Endothelial cell of hepatic sinusoid (primary cell): ENCODE measurements around the gene REC8.

Experiments
- in situ Hi-C: cut with HindIII; loops from 2 replicates; pipeline ENCODE4 v1.10.0; 2017; ENCODE audit warnings: low sequenced_read_pairs

The REC8 gene

DNA sequence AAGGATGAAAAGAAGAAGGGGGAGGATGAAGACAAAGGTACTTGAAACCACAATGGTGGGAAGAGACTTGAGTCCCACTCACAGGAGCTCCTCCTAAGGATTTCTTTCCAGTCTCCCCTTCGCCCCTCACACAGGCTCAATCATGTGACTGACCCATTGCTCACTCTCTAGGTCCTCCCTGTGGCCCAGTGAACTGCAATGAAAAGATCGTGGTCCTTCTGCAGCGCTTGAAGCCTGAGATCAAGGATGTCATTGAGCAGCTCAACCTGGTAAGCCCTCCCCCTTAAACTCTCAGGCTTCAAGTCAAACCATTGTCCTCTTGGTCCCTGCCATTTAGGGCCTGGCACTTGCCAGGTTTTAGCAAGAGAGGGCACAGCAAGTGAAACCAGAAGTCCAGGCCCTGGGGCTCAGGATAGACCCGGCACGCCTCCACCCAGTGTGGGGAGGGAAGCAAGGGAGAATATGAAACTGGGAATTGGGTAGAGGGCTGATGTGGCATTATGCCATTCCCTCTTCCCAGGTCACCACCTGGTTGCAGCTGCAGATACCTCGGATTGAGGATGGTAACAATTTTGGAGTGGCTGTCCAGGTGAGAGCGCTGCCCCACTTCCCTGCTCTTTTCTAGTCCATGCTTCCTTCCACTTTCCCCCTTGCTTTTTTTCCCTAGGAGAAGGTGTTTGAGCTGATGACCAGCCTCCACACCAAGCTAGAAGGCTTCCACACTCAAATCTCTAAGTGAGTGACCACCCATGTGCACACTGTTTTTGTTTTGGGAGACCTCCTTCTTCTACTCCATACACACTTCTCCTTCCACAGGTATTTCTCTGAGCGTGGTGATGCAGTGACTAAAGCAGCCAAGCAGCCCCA is 34.1 kb upstream of the REC8 start:
- in situ Hi-C loops, result no loop called here

DNA sequence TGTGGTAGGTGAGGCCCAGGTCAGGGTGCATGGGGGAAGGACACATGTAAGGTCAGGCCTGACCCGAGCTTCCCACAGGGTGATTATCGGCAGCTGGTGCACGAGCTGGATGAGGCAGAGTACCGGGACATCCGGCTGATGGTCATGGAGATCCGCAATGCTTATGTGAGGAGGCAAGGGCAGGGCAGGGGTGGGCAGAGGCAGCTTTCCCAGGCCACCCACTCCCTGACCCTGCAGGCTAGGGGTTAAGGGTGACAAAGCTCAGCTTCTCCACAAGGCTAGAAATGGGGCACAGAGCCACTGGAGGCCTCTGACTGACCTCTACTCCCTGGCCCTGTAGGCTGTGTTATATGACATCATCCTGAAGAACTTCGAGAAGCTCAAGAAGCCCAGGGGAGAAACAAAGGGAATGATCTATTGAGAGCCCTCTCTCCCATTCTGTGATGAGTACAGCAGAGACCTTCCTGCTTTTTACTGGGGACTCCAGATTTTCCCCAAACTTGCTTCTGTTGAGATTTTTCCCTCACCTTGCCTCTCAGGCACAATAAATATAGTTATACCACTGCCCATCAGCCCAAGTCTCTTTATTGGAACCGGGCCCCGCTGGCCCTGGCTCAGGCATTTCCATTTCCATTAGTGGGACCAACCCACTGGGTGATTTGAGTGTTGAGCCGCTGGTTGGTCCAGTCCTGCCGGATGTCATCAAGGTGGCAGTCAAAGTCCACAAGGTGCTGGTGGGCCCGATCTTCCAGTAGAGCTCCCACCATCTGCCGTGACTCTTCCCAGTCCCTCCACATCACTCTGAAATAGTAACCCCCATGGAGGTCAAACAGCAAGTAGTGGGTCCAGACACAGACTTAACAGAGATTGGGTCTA is 33.2 kb upstream of the REC8 start:
- in situ Hi-C loops, result no loop called here

DNA sequence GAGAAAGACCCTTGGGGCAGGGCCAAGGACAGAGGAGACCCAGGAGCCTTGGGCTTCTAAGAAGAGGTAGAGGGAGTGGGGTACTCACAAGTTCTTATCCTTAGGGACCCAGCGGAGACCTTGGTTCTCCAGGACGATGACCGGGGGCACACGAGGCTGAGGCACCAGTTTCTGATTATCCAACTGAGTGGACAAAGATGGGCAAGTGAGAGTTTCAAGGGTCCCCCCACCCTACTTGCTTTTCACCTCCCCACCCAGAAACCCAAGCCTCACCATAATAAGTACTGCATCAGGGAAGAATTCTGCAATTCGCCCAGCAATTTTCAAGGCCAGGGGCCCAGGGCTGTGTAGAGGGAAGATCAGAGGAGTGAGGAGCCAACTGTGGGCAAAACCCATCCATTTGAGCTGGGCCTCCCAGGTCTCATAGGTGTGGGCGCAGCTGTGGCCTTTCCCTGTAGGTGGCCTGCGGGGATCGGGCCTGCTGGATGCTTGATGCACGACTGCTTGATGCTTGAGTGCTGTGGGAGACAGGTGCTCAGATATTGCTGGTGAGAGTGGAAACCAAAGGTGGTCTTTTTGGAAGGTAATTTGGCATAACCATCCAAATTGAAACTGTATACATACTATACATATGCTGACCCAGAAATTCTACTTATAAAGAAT is 32.5 kb upstream of the REC8 start:
- in situ Hi-C loops, result no loop called here

DNA sequence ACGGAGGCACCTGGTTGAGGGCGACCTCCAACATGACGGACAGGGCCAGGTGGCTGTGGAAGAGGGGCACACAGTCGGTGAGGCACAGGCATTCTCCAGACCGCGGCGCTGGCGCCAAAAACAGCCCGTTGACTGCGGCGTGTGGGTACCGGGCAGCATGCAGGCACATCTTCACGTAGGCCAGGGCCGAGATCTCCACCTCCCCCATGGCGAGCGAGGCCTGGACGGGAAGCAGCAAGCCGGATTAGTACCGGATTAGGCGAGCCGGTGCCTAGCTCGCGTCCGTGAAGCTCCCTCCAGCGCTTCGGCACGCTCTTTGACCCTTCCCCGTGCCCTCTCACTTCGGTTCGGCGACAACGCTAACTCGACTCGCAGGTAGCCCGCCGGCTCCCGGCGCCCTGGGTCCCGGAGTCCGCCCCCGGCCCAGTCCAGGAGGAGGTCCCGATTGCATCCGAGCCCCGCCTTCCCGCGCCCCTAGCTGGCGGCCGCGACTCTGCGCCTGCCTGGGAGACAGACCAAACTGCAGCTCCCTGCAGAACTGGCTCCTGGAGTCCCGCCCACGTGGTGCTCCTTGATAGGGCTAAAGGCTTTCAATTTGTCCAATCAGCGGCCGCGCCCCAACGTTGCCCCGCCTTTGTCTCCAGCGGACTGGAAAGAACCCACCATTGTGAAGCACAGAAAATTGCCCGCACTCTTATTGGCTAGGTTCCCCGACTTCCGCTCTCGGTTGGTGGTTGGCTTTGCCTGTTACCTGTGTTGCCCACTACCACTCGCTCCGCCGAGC is 30.6 kb upstream of the REC8 start, which contains the start of gene EMC9:
EMC9 (minus strand) TSS at position 495 of the 784 bp plus-strand sequence; CDS start at position 208, 287 bp downstream.
- in situ Hi-C loops, result no loop called here

DNA sequence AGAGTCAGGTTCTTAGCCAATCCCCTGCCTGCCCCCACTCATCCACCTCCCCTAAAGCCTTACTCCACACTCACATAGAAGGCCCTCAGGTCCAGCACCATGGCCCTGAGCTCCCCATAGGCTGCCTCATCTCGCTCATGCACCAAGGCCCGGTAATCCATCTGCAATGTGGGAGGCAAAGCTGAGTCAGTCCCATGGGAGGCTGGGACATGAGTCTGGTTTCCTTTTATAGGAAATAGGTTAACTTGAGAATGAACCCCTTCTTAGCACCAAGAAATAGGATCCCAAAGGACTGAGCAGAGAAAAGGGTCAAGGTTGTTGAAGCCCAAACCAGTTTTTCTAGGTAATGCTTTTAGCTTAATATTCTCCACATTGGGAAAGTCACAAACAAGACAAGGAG is 28.4 kb upstream of the REC8 start:
- in situ Hi-C loops, result no loop called here

DNA sequence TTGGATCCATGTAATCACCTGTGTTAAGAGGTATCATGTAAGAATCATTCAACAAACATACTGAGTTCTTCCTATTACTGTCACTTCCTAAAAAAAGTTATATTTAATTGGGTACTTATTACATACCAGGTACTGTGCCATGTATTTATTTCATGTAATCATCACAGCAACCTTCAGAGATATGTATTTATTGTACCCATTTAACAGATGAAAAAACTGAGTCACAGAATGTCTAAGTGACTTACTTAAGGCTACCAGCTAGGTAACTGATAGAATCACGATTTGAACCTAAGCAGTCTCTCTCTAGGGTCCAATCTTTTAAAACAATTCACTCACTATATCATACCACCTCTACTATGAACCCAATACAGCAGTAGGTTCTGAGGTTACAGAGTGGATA is 27.4 kb upstream of the REC8 start:
- in situ Hi-C loops, result no loop called here

DNA sequence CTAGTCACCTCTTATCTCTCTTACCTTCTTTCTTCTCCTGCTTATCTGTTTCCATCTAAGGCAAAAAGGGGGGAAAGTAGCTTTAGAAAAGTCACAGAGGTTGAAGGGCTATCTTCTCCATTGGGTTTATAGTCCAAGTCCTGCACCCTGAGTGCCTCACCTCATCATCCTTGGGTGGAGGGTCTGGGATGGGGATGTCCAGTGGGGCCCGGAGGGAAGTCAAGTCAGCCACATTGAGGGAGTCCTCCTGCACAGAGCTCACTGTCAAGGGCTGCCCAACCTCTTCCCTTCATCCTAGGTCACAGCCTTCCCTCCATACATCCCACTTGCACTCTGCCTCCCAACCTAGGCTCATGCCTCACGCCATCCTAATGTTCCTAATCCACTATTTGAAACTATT is 26.7 kb upstream of the REC8 start:
- in situ Hi-C loops, result no loop called here

DNA sequence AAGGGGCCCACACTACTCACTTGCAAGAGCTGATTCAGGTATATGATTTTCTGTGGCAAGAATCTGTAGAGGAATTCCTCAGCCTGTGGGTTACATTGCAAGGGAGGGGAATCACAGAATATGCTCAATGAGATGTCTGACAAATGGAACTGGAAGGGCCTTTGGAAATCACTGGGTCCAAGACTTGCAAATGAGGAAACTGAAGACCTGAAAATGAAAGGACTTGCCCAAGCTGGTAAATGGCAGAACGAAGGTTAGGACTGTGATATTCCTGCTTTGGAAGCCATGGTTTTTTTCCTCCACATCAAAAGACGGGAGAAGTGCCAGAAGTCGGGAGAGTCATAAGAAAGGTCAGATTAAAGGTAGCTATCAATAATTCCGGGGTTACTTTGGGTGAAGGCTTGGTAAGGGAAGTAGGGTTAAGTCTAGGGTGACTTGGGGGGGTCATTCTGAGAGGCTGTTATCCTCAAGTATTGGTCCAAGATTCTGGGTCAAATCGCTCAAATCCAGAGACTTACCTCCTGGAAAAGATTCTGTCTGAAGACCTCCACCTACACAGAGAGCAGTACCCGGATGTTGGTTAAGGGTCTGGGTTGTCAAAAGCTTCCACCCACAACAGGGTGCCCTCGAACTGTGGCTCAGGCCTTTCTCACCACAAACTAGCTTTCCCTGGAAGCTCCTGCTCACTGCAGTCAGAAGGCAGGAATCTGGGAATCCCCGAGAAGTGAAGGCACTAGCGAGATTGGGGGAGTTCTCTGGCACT is 26.0 kb upstream of the REC8 start:
- in situ Hi-C loops, result no loop called here

DNA sequence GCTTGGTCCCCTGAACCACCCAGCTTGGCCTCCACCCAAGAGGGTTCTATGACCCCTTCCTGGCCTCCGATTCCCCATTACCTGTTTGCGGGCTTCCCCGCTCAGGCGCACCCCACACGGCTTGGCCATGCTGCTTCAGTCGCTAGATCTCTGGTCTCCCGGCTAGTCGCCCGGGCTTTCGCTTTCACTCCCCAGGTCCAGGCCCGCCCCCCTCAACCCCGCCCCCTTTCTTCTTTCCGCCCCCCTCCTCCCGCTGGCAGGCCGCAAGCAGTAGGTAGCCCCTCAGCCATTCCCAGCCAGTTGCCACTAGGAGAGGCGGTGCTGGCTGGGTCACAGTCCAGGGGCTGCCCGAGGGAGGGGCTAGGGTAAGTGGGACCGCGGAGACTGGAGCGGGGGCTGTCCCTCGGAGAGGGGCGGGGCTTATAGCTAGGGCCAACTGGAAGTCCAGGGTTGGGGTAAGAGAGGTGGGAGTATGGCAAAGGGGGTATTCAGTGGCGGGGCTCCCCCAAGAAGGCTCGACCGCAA is 25.4 kb upstream of the REC8 start, which contains the start of gene PSME2:
PSME2 (minus strand) TSS at position 158 of the 525 bp plus-strand sequence; CDS start at position 129, 29 bp downstream.
- in situ Hi-C loops, result no loop called here

DNA sequence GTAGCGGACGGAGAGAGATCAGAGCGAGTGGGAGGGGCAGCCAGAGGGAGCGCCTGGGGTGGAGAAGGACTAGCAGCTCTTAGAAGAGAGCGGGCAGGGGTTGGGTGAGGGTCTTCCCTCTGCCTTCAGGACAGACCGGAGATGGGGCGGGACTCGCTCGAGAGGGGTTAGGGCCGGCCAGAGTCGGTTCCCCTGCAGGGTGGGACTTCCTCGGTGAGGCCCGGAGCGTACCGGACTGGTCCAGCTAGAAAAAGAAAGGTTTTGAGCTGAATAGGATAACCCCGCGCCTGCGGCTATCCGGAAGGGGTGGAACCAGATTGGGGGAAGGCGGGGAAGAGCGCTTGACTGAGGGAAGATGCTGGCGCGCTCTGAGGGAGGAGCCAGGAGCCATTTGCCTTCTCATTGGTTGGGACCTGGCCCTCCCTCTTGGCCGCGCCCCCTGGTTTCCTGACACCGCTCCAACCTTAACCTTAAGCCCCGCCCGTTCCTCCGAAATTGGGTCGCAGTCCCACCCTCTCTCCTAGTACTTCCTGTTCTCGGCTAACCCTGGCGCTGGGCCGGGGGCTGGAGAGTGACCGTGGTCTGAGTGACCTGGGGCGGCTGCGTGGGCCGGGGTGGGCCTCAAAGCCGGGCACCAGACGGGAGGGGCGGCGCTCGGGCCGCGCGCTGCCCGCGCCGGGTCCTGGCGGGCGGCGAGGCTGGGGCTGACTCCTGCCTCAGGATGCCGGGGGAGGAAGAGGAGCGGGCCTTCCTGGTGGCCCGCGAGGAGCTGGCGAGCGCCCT is 24.7 kb upstream of the REC8 start, which contains the start of gene RNF31:
RNF31 (plus strand) TSS at position 521 of the 783 bp plus-strand sequence; CDS start at position 722, 201 bp downstream.
- in situ Hi-C loops, result no loop called here

DNA sequence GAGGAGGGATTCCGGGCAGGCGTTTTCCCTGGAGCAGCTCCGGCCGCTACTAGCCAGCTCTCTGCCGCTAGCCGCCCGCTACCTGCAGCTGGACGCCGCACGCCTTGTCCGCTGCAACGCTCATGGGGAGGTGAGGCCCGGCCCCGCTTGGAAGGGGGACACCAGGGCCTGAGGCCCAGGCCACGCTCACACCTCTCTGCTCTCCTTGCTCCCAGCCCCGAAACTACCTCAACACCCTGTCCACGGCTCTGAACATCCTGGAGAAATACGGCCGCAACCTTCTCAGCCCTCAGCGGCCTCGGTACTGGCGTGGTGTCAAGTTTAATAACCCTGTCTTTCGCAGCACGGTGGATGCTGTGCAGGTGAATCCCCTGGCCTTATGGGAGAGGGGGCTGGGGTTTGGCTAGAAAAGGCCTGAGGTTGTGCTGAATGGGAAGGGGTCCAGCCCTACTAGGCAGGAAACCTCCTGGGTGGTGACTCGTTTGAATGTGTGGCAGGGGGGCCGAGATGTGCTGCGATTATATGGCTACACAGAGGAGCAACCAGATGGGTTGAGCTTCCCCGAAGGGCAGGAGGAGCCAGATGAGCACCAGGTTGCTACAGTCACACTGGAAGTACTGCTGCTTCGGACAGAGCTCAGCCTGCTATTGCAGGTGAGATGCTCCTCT is 24.0 kb upstream of the REC8 start:
- in situ Hi-C loops, result no loop called here

DNA sequence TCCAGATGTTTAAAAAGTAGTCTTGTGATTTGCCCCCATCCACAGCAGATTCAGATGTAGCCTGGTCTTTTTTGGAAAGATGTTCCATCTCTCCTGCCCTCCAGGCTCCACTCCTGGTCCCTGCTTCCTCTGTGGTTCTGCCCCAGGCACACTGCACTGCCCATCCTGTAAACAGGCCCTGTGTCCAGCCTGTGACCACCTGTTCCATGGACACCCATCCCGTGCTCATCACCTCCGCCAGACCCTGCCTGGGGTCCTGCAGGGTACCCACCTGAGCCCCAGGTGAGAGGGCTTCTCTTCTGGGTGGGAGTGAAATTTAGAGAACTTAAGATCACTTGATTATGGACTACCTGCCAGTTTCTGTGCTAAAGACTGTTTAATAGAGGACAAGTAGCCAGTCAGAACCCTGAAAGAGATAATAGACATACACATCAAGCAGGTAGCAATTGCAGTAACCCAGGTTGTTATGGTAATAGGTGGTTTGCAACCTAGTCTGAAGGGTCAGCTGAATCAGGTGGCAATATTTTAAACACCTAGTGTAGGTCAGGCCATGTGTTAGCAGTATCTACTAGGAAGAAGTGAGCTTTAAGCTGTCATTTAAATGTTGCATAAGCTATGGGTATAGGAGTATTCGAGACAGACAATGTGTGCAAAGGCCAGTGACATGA is 22.4 kb upstream of the REC8 start:
- in situ Hi-C loops, result no loop called here

DNA sequence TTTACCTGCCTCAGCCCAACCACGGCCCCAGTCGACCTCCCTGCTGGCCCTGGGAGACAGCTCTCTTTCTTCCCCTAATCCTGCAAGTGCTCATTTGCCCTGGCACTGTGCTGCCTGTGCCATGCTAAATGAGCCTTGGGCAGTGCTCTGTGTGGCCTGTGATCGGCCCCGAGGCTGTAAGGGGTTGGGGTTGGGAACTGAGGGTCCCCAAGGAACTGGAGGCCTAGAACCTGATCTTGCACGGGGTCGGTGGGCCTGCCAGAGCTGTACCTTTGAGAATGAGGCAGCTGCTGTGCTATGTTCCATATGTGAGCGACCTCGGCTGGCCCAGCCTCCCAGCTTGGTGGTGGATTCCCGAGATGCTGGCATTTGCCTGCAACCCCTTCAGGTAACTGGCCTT is 21.8 kb upstream of the REC8 start:
- in situ Hi-C loops, result no loop called here

DNA sequence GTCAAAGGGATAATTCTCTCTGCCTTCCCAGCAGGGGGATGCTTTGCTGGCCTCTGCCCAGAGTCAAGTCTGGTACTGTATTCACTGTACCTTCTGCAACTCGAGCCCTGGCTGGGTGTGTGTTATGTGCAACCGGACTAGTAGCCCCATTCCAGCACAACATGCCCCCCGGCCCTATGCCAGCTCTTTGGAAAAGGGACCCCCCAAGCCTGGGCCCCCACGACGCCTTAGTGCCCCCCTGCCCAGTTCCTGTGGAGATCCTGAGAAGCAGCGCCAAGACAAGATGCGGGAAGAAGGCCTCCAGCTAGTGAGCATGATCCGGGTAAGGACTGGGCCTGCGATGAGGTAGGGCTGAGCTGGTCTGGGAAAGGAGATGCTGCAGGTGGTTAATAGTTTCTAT is 21.3 kb upstream of the REC8 start:
- in situ Hi-C loops, result no loop called here

DNA sequence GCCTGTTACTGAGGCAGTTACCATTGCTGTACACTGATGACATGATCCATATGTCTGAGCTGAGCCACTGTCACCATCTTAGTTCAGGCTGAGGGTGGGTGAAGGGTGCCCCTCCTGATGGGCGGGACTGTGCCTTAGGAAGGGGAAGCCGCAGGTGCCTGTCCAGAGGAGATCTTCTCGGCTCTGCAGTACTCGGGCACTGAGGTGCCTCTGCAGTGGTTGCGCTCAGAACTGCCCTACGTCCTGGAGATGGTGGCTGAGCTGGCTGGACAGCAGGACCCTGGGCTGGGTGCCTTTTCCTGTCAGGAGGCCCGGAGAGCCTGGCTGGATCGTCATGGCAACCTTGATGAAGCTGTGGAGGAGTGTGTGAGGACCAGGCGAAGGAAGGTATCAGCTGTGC is 20.9 kb upstream of the REC8 start:
- in situ Hi-C loops, result no loop called here

DNA sequence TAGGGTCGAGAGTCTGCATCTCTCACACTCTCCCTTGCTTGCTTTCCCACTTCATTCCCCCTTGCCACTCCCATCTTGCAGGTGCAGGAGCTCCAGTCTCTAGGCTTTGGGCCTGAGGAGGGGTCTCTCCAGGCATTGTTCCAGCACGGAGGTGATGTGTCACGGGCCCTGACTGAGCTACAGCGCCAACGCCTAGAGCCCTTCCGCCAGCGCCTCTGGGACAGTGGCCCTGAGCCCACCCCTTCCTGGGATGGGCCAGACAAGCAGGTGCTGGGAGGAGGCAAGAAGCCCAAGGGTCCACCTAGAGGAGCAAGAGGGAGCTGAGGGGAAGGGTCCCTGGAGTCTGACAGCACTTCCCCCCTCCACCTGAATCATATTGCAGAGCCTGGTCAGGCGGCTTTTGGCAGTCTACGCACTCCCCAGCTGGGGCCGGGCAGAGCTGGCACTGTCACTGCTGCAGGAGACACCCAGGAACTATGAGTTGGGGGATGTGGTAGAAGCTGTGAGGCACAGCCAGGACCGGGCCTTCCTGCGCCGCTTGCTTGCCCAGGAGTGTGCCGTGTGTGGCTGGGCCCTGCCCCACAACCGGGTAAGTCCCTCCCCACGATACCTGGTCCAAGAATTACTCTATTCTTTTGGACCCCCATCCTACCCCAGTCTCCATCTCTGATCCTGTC is 20.3 kb upstream of the REC8 start:
- in situ Hi-C loops, result no loop called here

DNA sequence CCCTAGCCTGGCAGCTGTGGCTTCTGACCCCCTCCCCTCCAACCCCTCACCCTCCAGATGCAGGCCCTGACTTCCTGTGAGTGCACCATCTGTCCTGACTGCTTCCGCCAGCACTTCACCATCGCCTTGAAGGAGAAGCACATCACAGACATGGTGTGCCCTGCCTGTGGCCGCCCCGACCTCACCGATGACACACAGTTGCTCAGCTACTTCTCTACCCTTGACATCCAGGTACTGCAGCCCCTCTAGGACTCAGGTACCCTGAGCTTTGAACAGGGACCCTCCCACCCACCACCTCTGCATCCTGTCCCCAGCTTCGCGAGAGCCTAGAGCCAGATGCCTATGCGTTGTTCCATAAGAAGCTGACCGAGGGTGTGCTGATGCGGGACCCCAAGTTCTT is 16.8 kb upstream of the REC8 start:
- in situ Hi-C loops, result no loop called here
